ENCODE data around the gene IGF2R.

IGF2R gene

DNA sequence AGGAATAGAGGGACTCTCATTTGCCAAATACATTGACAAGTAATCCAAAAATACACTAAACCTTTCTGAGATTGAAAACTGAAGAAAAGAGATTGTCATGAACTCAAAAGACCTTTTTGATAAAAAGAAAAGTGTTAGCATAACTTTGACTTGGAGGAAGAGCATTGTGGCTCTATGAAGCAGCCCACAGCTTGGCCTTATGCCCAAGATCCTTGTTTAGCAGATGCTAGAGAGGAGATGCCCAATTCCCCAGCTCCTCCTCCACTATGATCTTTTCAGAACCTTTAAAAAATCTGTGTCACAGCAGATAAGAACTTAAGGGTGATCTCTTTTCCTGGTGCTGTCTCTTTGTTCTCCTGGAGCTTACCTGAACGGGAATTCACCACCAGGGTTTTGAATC is 35.8 kb upstream of the IGF2R start:
- DNase-seq (ENCODE audit: insufficient read length, low spot score) (no peak), FAIRE-seq (no peak)
- TF ChIP-seq, protein P1, sequence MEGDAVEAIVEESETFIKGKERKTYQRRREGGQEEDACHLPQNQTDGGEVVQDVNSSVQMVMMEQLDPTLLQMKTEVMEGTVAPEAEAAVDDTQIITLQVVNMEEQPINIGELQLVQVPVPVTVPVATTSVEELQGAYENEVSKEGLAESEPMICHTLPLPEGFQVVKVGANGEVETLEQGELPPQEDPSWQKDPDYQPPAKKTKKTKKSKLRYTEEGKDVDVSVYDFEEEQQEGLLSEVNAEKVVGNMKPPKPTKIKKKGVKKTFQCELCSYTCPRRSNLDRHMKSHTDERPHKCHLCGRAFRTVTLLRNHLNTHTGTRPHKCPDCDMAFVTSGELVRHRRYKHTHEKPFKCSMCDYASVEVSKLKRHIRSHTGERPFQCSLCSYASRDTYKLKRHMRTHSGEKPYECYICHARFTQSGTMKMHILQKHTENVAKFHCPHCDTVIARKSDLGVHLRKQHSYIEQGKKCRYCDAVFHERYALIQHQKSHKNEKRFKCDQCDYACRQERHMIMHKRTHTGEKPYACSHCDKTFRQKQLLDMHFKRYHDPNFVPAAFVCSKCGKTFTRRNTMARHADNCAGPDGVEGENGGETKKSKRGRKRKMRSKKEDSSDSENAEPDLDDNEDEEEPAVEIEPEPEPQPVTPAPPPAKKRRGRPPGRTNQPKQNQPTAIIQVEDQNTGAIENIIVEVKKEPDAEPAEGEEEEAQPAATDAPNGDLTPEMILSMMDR (IDR thresholded peaks at IDR 0.05; ENCODE audit: insufficient read depth, missing control alignments): no peak

DNA sequence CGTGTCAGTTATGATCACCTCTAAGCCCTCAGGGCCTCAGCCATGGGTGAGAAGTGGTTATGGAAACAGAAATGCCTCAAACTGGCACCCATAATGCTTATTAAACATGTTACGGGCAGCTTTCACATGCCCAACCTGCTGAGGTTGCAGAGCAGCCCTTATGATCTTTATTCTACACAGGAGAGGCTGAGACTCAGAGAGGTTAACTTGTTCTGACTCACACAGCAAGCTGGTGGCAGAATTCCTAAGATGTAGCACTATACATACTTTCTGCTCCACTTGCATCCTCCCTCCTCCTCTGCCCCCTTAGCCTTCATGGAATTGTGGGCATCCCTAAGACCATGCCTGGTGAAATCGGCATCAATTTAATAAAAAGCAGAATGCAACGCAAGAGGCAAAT is 34.7 kb upstream of the IGF2R start:
- FAIRE-seq (no peak), DNase-seq (ENCODE audit: insufficient read length, low spot score) (no peak)
- TF ChIP-seq, protein P1 (IDR thresholded peaks at IDR 0.05; ENCODE audit: insufficient read depth, missing control alignments): no peak

DNA sequence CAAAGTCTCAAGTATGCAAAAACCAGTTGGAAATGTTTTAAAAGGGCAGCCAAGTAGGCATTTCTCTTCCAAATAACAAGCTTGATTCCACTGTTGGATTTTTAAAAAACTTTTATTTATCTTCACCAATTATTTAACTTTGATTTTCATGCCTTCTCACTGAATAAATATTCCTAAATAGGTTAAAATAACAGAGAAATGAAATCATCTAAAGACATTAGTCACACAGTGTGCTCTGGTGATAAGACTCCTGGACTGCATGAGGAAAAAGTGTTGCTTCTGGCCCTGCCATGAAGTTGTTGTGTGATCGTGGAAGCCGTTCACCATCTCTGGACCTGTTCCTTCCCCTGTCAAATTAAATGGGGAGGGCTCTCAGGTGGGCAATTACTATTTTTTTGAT is 33.8 kb upstream of the IGF2R start:
- no peak for FAIRE-seq
- DNase-seq (ENCODE audit: insufficient read length, low spot score): no peak
- TF ChIP-seq, protein P1 (IDR thresholded peaks at IDR 0.05; ENCODE audit: insufficient read depth, missing control alignments): no peak

DNA sequence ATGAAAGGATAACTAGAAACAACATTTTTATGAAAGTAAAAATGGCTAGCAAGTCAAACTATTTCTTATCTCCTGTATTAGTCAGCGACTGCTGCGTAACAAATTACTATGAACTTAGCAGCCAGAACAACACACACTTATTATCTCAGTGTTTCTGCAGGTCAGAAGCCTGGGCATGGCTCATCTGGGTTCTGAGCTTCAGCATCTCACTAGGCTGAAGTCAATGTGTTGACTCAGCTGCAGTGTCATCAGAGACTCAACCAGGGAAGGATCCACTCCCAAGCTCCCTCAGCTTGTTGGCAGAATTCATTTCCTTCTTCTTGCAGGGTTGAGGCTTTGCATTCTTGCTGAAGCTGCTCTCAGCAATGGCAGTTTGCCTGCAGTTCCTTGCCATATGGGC is 33.2 kb upstream of the IGF2R start:
- DNase-seq (ENCODE audit: insufficient read length, low spot score): no peak
- TF ChIP-seq, protein P1 (IDR thresholded peaks at IDR 0.05; ENCODE audit: insufficient read depth, missing control alignments): no peak

DNA sequence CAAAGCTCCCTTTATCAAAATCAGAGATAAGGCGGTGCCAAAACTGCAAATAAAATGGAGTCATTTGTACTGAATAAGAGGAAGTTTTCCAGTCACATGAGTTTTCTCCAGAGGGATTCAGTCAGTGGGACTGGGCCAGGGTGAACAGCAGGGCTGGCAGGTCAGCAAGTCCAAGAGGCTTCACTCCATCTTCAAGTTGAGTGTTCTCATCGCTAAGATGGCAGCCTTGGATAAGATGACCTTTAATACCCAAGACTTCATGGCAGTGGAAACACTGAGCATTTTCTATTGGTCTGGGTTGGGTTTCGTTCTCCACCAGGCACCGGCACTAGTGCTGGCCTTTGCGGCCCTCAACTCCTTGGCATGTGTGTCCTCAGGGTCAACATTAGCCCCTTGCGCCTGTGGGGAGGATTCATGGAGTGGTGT is 29.3 kb upstream of the IGF2R start:
- TF ChIP-seq, protein P1 (IDR thresholded peaks at IDR 0.05; ENCODE audit: insufficient read depth, missing control alignments): no peak
- DNase-seq (ENCODE audit: insufficient read length, low spot score) (no peak), FAIRE-seq (no peak)

More for the DNA sequence above, 33.2 kb upstream of the IGF2R start:
- no peak for FAIRE-seq

DNA sequence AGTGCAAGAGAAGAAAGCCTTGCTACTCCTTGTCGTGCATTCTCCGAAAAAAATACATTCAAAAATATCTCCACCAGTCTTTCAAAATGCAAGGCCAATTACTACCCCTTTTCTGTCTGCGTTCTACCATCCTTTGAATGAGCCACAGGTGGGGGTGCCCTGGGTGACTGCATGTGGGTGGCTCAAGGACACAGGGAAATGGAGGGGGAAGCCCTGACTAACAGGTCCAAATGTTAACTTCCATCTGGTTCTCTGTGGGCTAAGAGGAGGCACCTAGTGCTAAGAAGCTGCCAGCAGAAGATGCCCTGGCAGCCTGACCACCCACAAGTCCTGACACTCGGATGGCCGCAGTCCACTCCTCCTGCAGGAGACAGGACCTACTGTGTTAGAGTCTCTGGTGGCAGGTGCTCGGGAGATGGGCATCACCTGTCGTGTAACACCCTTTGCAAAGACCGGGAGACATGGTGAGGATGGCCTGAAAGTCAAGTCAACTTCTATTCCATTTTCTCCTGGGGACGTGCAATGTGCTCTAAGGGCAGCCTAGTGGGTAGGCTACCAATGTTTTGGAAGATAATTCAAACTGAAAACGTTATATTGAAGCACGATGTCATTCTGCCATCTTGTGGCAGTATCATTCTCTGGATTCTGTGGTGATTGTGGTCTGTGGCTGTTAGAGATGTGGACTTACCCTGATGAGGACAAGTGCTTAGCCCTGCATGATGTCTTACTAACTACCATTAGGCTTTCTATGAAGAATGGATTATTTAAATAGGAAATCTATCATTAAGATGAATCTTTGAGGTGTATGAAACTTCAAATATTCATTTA is 27.4 kb upstream of the IGF2R start:
- no peak for DNase-seq (ENCODE audit: insufficient read length, low spot score)
- TF ChIP-seq, protein P1 (IDR thresholded peaks at IDR 0.05; ENCODE audit: insufficient read depth, missing control alignments): peak; percentile 56
- FAIRE-seq: no peak

DNA sequence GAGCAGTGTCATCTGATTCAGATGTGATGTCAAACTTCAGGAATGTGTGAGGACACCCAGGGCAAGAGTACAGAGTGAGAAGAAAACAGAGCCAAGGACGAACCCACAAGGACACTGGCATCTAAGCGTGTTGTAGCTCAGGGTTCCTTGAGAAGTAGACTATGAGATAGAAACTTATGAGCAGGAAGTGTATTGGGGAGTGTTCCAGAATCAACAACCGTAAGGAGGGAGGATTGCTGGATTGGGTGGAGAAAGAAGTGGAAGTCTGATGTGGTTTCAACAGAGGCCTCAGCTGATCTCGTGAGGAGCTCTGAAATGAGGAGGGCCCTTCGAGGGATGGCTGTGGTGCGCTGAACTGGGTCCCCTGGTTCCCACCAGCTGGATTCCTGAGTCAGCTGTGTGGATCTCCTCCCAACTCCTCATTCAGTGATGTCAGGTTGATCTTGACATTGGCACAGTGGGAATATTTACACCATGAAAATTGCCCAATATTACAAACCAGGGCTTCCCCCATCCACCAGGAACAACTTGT is 25.7 kb upstream of the IGF2R start:
- no peak for FAIRE-seq
- no peak for DNase-seq (ENCODE audit: insufficient read length, low spot score)
- TF ChIP-seq, protein P1 (IDR thresholded peaks at IDR 0.05; ENCODE audit: insufficient read depth, missing control alignments): no peak
